Mesothelial cell of epicardium (in vitro differentiated cells): ENCODE measurements around the gene GSTA5. TPM values are rescaled to one million over a fixed set of nuclear protein-coding genes. Genes with fewer than 3 reads are reported as not detected.
"Not testable (repeated sequence)": the region's sequence is repeated elsewhere in the genome, so short reads cannot be mapped to it uniquely, and the experiment has no call there.

Experiments
- DNase-seq, 2 experiments: peaks; one replicate each; pipeline ENCODE4 v3.0.0; 2021; ENCODE audit warnings: low spot score in 2 of 2; ENCODE audit not compliant: unreplicated experiment in 2 of 2
- H3K27ac Mint-ChIP-seq: 2 replicates; pipeline ENCODE4 v1.8.0; 2021; ENCODE audit warnings: mixed read lengths
- H3K27me3 Mint-ChIP-seq: 2 replicates; pipeline ENCODE4 v1.8.0; 2021; ENCODE audit warnings: low read depth, mixed read lengths
- H3K36me3 Mint-ChIP-seq: 2 replicates; pipeline ENCODE4 v1.8.0; 2021; ENCODE audit warnings: mixed read lengths
- H3K4me1 Mint-ChIP-seq: 2 replicates; pipeline ENCODE4 v1.8.0; 2021; ENCODE audit warnings: mixed read lengths
- H3K4me3 Mint-ChIP-seq: 2 replicates; pipeline ENCODE4 v1.8.0; 2021; ENCODE audit warnings: mild to moderate bottlenecking, moderate library complexity, mixed read lengths
- H3K9me3 Mint-ChIP-seq: 2 replicates; pipeline ENCODE4 v1.8.0; 2021; ENCODE audit warnings: mixed read lengths
- CTCF ChIP-seq: fragments of 200-600 bp; sonication (generic); IDR thresholded peaks from one replicate; pipeline ENCODE4 v1.5.0; 2021; ENCODE audit warnings: antibody characterized with exemption; ENCODE audit not compliant: unreplicated experiment
- total RNA-seq: library from RNA; stranded (reverse); gene quantifications from 3 replicates; pipeline ENCODE4 v1.2.1, GENCODE V29; 2021

GSTA5 gene
- total RNA-seq, 1 donor from 2014 or later = not detected

- H3K4me3 Mint-ChIP-seq = no peak overlapping the region
- H3K4me1 Mint-ChIP-seq = peaks cover 24% of the 10 kb centered on the region
- no peaks in the 10 kb centered on the region for H3K36me3 Mint-ChIP-seq
- TF ChIP-seq CTCF = no peak
- no peak for DNase-seq
- H3K9me3 Mint-ChIP-seq = no peaks in the 10 kb centered on the region
- no peak overlapping the region for H3K27ac Mint-ChIP-seq
- H3K27me3 Mint-ChIP-seq = no peaks in the 10 kb centered on the region
These were observed 37.2 kb upstream of the GSTA5 start for GRCh38 chr6:52877786-52878185.

- Mint-ChIP-seq H3K36me3 (no peaks in the 10 kb centered on the region), H3K4me3 (no peak overlapping the region), H3K27ac (no peak overlapping the region), H3K27me3 (no peaks in the 10 kb centered on the region), H3K4me1 (peaks cover 23% of the 10 kb centered on the region), H3K9me3 (no peaks in the 10 kb centered on the region)
- no peak for TF ChIP-seq CTCF
- DNase-seq = no peak
These were observed 36.6 kb upstream of the GSTA5 start for GRCh38 chr6:52877168-52877567.

GRCh38 chr6:52876056-52876787 lies 35.6 kb upstream of the GSTA5 start:
- no peak for DNase-seq
- no peaks in the 10 kb centered on the region for H3K27me3 Mint-ChIP-seq
- TF ChIP-seq CTCF = no peak
- H3K4me1 Mint-ChIP-seq = peaks cover 24% of the 10 kb centered on the region
- H3K27ac Mint-ChIP-seq = no peak overlapping the region
- H3K9me3 Mint-ChIP-seq = no peaks in the 10 kb centered on the region
- no peak overlapping the region for H3K4me3 Mint-ChIP-seq
- no peaks in the 10 kb centered on the region for H3K36me3 Mint-ChIP-seq

GRCh38 chr6:52872031-52872430 lies 31.4 kb upstream of the GSTA5 start:
- Mint-ChIP-seq H3K27me3 (no peaks in the 10 kb centered on the region), H3K27ac (no peak overlapping the region), H3K4me3 (no peak overlapping the region), H3K36me3 (no peaks in the 10 kb centered on the region), H3K4me1 (peaks cover 23% of the 10 kb centered on the region), H3K9me3 (no peaks in the 10 kb centered on the region)
- no peak for DNase-seq
- no peak for TF ChIP-seq CTCF

GRCh38 chr6:52871621-52872020 lies 31.0 kb upstream of the GSTA5 start:
- H3K27me3 Mint-ChIP-seq = no peaks in the 10 kb centered on the region
- TF ChIP-seq CTCF = no peak
- no peak for DNase-seq
- no peak overlapping the region for H3K27ac Mint-ChIP-seq
- no peaks in the 10 kb centered on the region for H3K9me3 Mint-ChIP-seq
- H3K4me3 Mint-ChIP-seq = no peak overlapping the region
- H3K36me3 Mint-ChIP-seq = no peaks in the 10 kb centered on the region
- peaks cover 20% of the 10 kb centered on the region for H3K4me1 Mint-ChIP-seq

- H3K9me3 Mint-ChIP-seq, H3K27me3 Mint-ChIP-seq, H3K36me3 Mint-ChIP-seq, H3K27ac Mint-ChIP-seq, H3K4me3 Mint-ChIP-seq, DNase-seq: not testable (repeated sequence)
- peaks cover 17% of the 10 kb centered on the region for H3K4me1 Mint-ChIP-seq
These were observed 29.9 kb upstream of the GSTA5 start for GRCh38 chr6:52870335-52871091.

- H3K27me3 Mint-ChIP-seq, H3K27ac Mint-ChIP-seq, H3K9me3 Mint-ChIP-seq, DNase-seq, H3K4me3 Mint-ChIP-seq, H3K36me3 Mint-ChIP-seq: not testable (repeated sequence)
- peaks cover 14% of the 10 kb centered on the region for H3K4me1 Mint-ChIP-seq
These were observed 28.3 kb upstream of the GSTA5 start for GRCh38 chr6:52868899-52869298.
